Heart right ventricle (tissue), 16 donors: ENCODE results near the gene WFDC12. TPM values are rescaled to one million over a fixed set of nuclear protein-coding genes. Genes with fewer than 3 reads are reported as not detected.

ENCODE experiments used
- ATAC-seq, 8 donors: fragments of 200-7000 bp; cut with Tn5 transposase; one replicate each; pipeline ENCODE4 v1.9.1; 2020; ENCODE audit warnings: mild to moderate bottlenecking in 8 of 8, moderate library complexity in 8 of 8, moderate number of reproducible peaks in 1 of 8
- DNase-seq, 2 donors: peaks; one replicate each; pipeline ENCODE4 v3.0.0-alpha.2; 2020
- H3K27ac ChIP-seq, 10 donors: fragments of 200-600 bp; sonication (generic) in 2 of 10; one replicate each; pipeline versions ENCODE4 v1.5.0 to v1.8.0; 2020 to 2022; ENCODE audit warnings: mild to moderate bottlenecking in 3 of 10
- H3K27me3 ChIP-seq, 7 donors: fragments of 200-600 bp; one replicate each; pipeline ENCODE4 v1.8.0; 2021 to 2022; ENCODE audit warnings: mild to moderate bottlenecking in 2 of 7
- H3K36me3 ChIP-seq, 9 donors: fragments of 200-600 bp; sonication (generic) in 1 of 9; one replicate each; pipeline versions ENCODE4 v1.5.0 to v1.8.0; 2020 to 2022; ENCODE audit warnings: mild to moderate bottlenecking in 2 of 9
- H3K4me1 ChIP-seq, 9 donors: fragments of 200-600 bp; sonication (generic) in 1 of 9; one replicate each; pipeline versions ENCODE4 v1.5.0 to v1.8.0; 2020 to 2022; ENCODE audit warnings: mild to moderate bottlenecking in 4 of 9
- H3K4me3 ChIP-seq, 10 donors: fragments of 200-600 bp; sonication (generic) in 2 of 10; one replicate each; pipeline versions ENCODE4 v1.5.0 to v1.8.0; 2020 to 2022; ENCODE audit warnings: mild to moderate bottlenecking in 7 of 10, moderate library complexity in 2 of 10
- H3K9me3 ChIP-seq, 11 donors: fragments of 200-600 bp in 10 of 11; sonication (generic) in 2 of 11; one replicate each; pipeline versions ENCODE4 v1.5.0 to v1.8.0; 2013 to 2022; ENCODE audit warnings: mild to moderate bottlenecking in 2 of 11, control low read depth in 1 of 11, moderate library complexity in 1 of 11
- CTCF ChIP-seq, 9 donors: fragments of 200-600 bp; sonication (generic) in 2 of 9; IDR thresholded peaks; one replicate each; pipeline versions ENCODE4 v1.5.0 to v1.8.0; 2021 to 2022; ENCODE audit warnings: antibody characterized with exemption in 9 of 9, mild to moderate bottlenecking in 5 of 9, moderate library complexity in 1 of 9
- WGBS, 2 donors: extraction: QIAGEN DNeasy Blood & Tissue Kit; methylation state at CpG; one replicate each; pipeline ENCODE4 v1.1.7; 2013; ENCODE audit warnings: inconsistent platforms in 1 of 2; 5-methylcytosine and 5-hydroxymethylcytosine counted together
- intact Hi-C, 10 donors: fragments of 100-400 bp; cut with DNase I; formaldehyde crosslinking; loops; one replicate each; pipeline versions ENCODE4 v1.11.1 to v1.14.2; 2022
- polyA plus RNA-seq, 2 donors: library from polyadenylated mRNA; stranded (reverse); fragments of 200-250 nt; gene quantifications; one replicate each; pipeline ENCODE4 v1.2.3, GENCODE V29; 2013
- total RNA-seq, 10 donors: library from RNA; stranded (reverse); fragmentation: NEBNext Ultra II Directional in 3 of 10; extraction: Animal tissue kit (Norgen Biotek cat#: 25700) in 3 of 10; gene quantifications; one replicate each; pipeline versions ENCODE4 v1.2.1 to v1.2.4, GENCODE V29; 2021 to 2023
- donor health status: Arrhythmogenic right ventricular cardiomyopathy.
- donor health status: ischemic (EF 13 %, LVEDD 7.1; RV severe dilation, severe dysfunction).
- donor health status: healthy with polysubstance abuse.
- donor health status: DM: no; HTN: yes; CAD: no.
- donor health status: DM: no; HTN: no; CAD: no.
- donor health status: ischemic (EF 25% LVEDD 6.9; RV normal size, moderate dysfunction).
- donor health status: ischemic (EF 25% LVEDD 5.7; RV mildly dilated, moderate dysfunction).
- donor health status: healthy.
- donor health status: DM: yes; HTN: yes; CAD: no.
- donor health status: Ischemic cardiomyopathy.
- donor health status: ischemic (EF 35%, LVEDD 5.7; RV mildly dilated, moderate dysfunction).
- donor health status: nonischemic (EF 11% LVEDD 7.7; RV severe dilation, severe dysfunction).
- donor health status: DM: yes; HTN: yes; CAD: no.
- donor health status: PGD.
- donor health status: ischemic (EF 29% LVEDD 5.4; RV normal size, mild dysfunction).
- donor health status: nonischemic (EF 23%, LVEDD 6.1; RV moderate dilation, normal function).

The WFDC12 gene
- total and polyA plus RNA-seq, 12 donors = not detected

GRCh38 chr20:45105317-45105716, 18.9 kb downstream of the WFDC12 start:
- ATAC-seq (no peak), DNase-seq (no peak)
- WGBS, 2 donors = 88 to 90% methylated on average over 2 of the region's 2 CpGs
- no peaks in the 10 kb centered on the region for H3K9me3 ChIP-seq
- H3K27ac ChIP-seq = no peak overlapping the region
- intact Hi-C loops = no loop called here
- peaks cover 0 to 64% (median 37%) of the 10 kb centered on the region in 7 donors for H3K27me3 ChIP-seq
- no peak for TF ChIP-seq CTCF (IDR thresholded peaks at IDR 0.05)
- no peak overlapping the region for H3K4me3 ChIP-seq
- peaks cover 0 to 5% (median 0%) of the 10 kb centered on the region in 9 donors for H3K4me1 ChIP-seq
- H3K36me3 ChIP-seq = no peaks in the 10 kb centered on the region

GRCh38 chr20:45104786-45105185, 19.5 kb downstream of the WFDC12 start:
- ATAC-seq (no peak), DNase-seq (no peak)
- no peaks in the 10 kb centered on the region for H3K9me3 ChIP-seq
- H3K27me3 ChIP-seq = peaks cover 0 to 69% (median 42%) of the 10 kb centered on the region in 7 donors
- WGBS, 2 donors = 49 to 57% methylated on average over 5 of the region's 5 CpGs
- H3K4me1 ChIP-seq = peaks cover 0 to 5% (median 0%) of the 10 kb centered on the region in 9 donors
- no peak overlapping the region for H3K27ac ChIP-seq
- H3K4me3 ChIP-seq = no peak overlapping the region
- intact Hi-C loops = no loop called here
- TF ChIP-seq CTCF (IDR thresholded peaks at IDR 0.05) = no peak
- H3K36me3 ChIP-seq = no peaks in the 10 kb centered on the region

GRCh38 chr20:45103072-45103471, 21.2 kb downstream of the WFDC12 start:
- Histone ChIP-seq H3K27ac (no peak overlapping the region), H3K27me3 (peaks cover 0 to 81% (median 55%) of the 10 kb centered on the region in 7 donors), H3K4me1 (peaks cover 1 to 10% (median 2%) of the 10 kb centered on the region in 9 donors), H3K4me3 (no peak overlapping the region), H3K9me3 (no peaks in the 10 kb centered on the region), H3K36me3 (no peaks in the 10 kb centered on the region)
- 73 to 79% methylated on average over 2 of the region's 2 CpGs for WGBS, 2 donors
- ATAC-seq = no peak
- TF ChIP-seq CTCF (IDR thresholded peaks at IDR 0.05) = no peak
- intact Hi-C loops = no loop called here
- DNase-seq = no peak

- DNase-seq (no peak), ATAC-seq (no peak)
- no peak for TF ChIP-seq CTCF (IDR thresholded peaks at IDR 0.05)
- H3K9me3 ChIP-seq = no peaks in the 10 kb centered on the region
- H3K27me3 ChIP-seq = peaks cover 0 to 88% (median 62%) of the 10 kb centered on the region in 7 donors
- peaks cover 2 to 15% (median 7%) of the 10 kb centered on the region in 9 donors for H3K4me1 ChIP-seq
- intact Hi-C loops = no loop called here
- no peak overlapping the region for H3K4me3 ChIP-seq
- 68 to 73% methylated on average over 6 of the region's 6 CpGs for WGBS, 2 donors
- H3K27ac ChIP-seq = no peak overlapping the region
- no peaks in the 10 kb centered on the region for H3K36me3 ChIP-seq
These were observed 22.9 kb downstream of the WFDC12 start for GRCh38 chr20:45101333-45101850.
